GM19438 (cell line): Measurements from ENCODE around the gene ZNF215.
"Not testable (repeated sequence)": the region's sequence is repeated elsewhere in the genome, so short reads cannot be mapped to it uniquely, and the experiment has no call there.

ENCODE experiments used
- ATAC-seq: cut with Tn5 transposase; IDR thresholded peaks from one replicate; pipeline ENCODE4 v1.9.1; 2021; ENCODE audit warnings: low read depth; ENCODE audit not compliant: unreplicated experiment

ZNF215 gene

DNA sequence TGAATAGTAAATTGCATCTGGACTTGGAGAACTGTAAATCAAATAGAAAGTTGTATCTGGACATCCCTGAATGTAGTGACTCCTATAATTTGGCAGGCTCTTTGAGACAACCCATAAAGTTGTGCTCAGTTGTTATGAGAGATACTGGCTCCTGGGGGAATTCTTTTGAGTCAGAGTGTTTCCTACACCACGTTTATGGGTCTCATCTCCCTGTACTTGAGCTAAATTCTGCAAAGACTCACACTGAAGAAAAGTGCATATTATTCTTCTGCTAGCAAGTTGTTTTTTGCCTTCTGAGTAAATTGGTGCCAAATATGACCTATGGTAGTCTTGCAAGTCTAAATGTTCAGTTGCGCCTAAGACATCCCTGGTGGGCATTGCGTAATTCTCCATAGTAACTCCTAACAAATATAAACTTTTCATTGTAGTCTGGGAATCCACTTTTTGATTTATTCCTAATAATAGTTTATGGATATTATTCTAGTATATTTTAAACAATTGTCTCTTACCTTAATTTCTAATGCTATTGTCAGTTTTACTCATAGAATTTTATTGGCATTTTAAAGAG is 5.0 kb downstream of the ZNF215 start:
- no peak for ATAC-seq

DNA sequence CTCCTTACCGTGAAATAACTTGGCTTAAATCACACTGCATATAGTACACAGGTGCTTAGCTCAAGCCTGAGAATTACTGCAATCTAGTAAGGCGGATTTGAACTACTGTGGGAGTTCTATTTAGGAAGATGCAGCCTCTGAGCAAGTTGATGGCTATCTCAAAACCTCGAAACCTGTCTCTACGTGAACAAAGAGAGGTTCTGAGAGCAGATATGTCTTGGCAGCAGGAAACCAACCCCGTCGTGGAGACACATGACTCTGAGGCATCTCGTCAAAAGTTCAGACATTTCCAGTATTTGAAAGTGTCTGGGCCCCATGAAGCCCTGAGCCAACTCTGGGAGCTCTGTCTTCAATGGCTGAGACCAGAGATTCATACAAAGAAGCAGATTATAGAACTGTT is 5.9 kb downstream of the ZNF215 start:
- ATAC-seq, result no peak

DNA sequence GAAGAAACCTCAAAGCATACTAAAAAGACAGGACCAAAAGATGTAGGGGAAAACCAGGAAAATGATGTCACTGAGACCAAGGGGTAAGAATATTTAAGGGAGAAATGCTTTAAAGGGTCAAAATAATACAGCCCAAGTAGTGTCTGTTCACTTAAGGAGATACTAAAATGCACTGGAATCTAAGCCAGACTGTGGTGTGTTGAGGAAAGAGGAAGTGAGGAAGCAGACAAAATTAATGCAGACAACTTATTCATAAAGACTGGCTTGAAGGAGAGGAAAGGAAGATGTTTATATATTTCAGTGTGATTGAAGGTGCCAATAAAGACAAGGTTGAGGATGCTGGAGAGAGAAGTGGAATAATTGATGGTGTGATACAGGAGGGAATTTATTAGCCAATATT is 15.7 kb downstream of the ZNF215 start:
- ATAC-seq, result no peak

DNA sequence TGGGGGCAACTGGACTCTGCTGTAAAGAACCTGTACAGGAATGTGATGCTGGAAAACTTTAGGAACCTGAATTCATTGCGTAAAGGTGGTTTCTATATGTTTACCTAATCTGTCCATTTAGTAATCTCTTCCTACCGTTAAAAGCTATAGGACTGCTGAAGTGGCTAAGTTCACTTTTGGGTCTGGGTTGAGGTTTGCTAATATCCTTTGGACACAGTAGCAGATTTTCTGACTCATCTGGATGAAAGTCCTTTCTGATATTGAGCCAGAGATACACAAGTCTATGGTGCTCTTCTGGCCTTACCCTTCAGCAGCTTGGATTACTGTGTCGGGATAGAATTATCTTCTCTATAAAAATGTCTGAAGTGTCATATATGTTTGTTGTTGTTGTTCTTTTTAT is 16.9 kb downstream of the ZNF215 start:
- ATAC-seq, result no peak

DNA sequence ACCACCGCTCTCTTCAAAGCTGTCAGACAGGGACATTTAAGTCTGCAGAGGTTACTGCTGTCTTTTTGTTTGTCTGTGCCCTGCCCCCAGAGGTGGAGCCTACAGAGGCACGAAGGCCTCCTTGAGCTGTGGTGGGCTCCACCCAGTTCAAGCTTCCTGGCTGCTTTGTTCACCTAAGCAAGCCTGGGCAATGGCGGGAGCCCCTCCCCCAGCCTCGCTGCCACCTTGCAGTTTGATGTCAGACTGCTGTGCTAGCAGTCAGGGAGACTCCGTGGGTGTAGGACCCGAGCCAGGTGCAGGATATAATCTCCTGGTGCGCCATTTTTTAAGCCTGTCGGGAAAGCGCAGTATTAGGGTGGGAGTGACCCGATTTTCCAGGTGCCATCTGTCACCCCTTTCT is 28.0 kb downstream of the ZNF215 start:
- ATAC-seq, result not testable (repeated sequence)

DNA sequence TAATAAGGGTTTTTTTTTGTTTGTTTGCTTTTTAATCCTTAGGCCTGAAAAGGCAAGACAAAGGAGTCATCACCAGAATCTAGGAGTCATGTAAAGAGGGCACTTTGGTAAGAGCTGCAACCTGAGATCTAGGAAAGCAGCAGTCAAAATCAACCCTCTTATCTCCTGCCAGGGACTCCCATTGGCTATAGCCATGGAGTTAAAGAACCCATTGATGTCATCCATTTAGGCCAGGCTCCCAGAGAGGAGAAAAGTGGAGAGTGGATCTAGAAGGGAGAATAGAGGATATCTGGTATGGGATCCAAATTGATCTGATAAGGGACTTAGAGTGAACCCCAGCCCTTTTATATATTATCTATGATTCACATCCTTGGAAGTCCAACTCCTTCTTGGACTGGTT is 35.9 kb downstream of the ZNF215 start:
- no peak for ATAC-seq

DNA sequence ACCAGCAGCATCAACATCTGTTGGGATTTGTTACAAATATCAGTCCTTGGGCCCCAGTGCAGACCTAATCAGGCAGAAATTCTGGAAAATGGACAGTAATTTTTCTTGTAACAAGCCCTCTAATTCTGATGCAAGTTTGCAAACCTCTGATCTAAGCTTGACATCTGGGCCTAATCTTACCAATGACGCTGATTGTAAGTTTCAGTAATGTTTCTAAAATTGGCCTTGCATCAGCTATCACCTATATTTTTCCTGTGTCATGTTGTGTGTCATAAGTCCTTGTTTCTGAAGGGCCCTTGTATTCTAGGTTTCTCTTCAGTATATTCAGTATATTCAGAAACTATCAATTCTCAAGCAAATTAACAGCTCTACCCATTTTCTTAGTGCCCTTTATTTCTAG is 36.4 kb downstream of the ZNF215 start:
- ATAC-seq, result no peak

DNA sequence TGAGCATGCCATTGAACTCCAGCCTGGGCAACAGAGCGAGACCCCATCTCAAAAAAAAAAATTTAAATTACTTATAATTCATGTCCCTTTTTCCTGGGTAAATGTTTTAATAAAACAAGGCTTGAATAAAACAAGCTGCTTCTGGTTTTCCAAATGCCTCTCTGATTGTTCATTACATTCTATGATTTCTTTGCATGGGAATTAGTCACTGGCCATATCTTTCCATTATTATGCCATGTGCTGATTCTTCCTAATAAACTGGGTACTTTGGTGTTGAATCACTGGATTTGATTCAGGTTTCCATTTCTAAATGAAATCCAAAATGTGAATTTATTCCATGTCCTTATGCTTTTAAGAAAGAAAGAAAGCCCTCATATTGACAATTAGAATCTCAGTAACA is 42.6 kb downstream of the ZNF215 start:
- ATAC-seq, result no peak

DNA sequence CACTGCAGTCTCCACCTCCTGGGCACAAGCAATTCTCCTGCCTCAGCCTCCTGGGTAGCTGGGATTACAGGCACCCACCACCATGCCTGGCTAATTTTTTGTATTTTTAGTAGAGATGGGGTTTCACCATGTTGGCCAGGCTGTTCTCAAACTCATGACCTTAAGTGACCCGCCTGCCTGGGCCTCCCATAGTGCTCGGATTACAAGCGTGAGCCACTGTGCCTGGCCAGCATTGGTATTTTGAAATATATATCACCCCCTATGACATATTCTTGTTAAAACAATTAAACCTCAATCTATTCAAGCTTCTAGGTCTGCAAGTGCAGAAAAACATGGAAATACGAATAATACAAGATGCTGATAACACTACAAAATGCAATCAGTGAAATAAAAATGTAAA is 43.6 kb downstream of the ZNF215 start:
- ATAC-seq, result not testable (repeated sequence)

DNA sequence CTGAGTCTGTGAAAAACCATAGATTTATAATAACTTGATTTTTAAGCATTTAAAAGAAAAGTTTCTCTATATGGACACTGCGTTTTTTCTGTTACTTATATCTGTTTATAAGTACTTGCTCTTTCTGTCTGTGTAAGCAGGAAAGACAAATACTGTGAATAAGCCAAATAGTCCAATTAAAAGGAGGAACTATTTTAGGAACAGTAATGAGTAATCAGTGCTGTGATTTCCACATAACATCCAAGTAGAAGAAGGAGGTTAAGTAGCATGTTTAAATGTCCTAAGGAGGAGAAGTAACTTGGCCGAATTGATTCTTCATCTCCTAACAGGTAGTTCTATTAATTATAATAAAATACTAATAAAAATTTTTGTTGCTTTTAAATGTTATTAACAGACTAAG is 53.1 kb downstream of the ZNF215 start:
- ATAC-seq, result no peak

DNA sequence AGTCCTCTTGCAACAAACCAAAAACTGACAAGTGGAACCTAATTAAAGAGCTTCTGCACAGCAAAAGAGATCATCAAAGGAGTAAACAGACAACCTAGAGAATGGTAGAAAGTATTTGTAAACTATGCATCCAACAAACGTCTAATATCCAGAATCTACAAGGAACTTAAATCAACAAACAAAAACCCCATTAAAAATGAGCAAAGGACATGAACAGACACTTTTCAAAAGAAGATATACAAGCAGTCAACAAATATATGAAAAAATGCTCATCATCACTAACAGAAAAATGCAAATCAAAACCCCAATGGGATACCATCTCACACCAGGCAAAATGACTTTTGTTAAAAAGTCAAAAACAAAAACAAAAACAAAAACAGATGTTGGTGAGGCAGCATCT is 60.3 kb downstream of the ZNF215 start:
- no peak for ATAC-seq

DNA sequence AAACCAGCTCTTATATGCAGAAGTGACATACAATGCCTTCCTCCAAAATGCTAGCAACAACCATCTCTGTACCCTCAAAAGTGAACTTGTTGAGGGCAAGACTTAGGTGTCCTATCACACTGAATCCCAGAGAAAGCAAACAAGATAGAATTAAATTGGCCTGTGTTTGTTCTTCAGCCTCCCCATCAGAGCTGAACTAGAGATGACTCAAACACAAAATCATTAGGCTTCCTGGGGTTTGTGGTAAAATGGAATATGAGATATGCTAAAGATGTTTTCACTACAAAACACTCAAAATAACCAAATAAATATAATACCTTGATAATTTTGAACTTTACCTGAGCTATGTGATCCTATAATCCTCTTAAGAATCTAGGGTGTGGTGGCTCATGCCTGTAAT is 62.3 kb downstream of the ZNF215 start:
- ATAC-seq, result no peak

DNA sequence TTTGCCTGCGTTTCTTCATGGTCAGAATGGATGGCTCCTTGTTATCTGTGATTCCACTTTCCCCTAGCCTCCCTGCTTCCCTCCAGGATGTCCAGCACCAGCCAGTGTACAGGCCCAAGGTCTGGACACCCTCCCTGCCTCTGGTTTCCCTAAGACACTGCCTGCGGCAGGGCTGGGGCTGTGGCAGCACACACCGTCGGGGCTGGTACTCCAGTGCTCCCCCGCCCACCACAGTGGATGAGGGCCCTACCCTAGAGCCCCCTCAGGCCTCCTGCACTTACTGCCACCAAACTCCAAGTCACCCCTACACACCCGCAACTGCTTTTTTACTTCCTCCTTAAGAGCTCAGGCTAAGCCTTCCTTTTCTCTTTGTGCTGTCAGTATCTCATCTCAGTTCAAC is 65.0 kb downstream of the ZNF215 start:
- no peak for ATAC-seq

DNA sequence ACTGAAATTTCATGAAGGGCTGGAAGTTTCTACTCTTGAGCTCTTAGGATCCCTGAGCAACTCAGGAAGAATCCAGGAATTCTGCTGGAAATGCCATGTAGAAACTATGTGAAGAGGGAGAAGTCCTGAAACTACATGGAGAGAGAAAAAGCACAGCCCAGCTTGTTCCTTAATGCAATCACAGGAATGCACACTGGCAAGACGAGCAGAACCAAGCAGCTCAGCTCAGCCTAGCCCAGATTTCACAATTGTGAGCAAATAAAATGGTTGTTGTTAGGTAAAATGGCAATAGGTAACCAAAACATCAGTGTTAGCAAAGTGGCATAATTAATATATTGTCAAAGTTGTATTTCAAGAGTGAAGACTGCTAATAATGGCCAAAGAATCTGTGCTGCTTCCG is 65.8 kb downstream of the ZNF215 start:
- ATAC-seq, result no peak

DNA sequence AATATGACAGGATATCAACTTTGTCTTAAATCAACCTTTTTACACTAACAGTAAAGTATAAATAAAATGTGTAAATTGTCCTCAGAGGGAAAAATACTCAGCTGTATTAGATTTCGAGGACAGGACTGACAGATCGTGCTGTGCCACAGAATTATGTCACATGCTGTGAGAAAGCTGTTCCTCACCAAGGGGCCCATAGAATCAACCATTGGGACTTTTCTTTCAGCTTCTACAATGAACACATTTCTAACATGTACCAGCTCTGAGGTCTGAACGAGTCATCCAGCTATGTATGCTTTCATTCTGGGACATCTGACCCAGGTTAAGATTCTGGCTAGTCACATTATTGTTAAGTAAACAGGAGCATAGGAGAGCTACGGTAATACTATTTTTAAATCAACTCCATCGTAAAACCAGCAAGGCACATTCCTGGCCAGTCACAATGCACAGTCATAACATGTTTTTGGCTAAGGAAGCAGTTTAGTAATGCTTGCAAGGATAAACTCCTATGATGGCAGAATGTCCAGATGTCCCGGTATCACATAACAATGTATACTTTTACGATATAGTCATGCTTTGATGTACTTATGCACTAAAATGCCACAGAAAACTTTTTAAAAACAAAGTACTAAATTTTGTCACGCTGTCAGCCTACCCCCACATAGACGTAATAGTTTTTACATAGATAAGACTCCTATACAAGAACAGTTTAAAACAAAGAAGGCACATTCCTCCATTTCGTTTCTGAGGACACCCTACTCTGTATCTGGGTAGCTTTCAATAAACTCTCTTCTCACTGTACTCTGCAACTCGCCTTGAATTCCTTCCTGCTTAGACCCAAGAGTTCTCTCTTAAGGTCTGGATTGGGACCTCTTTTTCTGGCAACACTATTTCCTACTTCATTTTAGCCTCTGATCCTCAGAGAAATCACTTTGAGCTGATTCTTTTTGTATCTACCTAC is 66.5 kb downstream of the ZNF215 start:
- ATAC-seq, result no peak

DNA sequence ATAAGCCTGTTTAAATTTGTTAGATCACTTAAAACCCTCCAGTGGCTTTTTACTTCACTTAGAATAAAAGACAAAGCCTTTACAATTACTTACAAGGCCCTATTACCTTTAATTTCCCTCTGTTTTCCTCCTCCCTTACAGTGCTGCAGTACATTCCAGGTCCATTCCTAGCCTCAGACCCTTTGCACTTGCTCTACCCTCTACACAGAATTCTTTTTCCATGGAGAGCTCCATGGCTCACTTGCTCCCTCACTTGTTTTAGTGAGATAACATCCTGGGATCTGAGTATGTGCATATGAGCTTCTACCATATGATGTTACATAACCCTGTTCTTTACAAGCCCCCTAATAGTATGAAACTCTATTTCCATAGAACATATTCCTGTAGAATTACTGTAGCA is 69.5 kb downstream of the ZNF215 start:
- no peak for ATAC-seq

DNA sequence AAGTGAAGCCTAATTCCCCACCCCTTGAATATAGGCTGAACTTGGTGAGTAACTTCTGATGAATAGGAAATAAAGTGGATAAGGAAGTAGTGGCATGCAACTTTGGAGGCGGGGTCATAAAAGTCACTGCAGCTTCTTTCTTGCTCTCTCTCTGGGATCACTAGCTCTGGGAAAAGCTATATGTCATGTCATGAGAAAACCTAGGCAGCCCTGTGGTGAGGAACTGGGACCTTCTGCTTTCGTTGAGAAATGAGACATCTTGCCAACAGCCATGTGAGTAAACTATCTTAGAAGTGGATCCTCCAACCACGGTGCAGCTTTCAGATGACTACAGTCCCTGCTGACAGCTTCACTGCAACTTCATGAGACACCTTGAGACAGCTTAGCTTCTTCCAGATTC is 78.3 kb downstream of the ZNF215 start:
- no peak for ATAC-seq
